Anterior cingulate cortex (tissue), 58 donors: ENCODE measurements around the gene HEG1.

Experiments
- DNase-seq, 58 donors: peaks; one replicate each; lab custom pipeline; 2025; lab: John Stamatoyannopoulos, UW

The HEG1 gene

GRCh38 chr3:125050488-125051090 lies 5.2 kb downstream of the HEG1 start:
- no peak for DNase-seq

GRCh38 chr3:125048282-125048681 lies 7.5 kb downstream of the HEG1 start:
- no peak for DNase-seq

- DNase-seq: no peak
Observed at GRCh38 chr3:125045965-125046364, 9.8 kb downstream of the HEG1 start.

GRCh38 chr3:125045194-125045593 lies 10.6 kb downstream of the HEG1 start:
- no peak for DNase-seq

- DNase-seq: no peak
Observed at GRCh38 chr3:125043599-125044151, 12.1 kb downstream of the HEG1 start.

GRCh38 chr3:125042725-125043406 lies 12.9 kb downstream of the HEG1 start:
- peak in 2 of 58 donors; percentile 38 to 45 for DNase-seq

GRCh38 chr3:125039131-125040100 lies 16.4 kb downstream of the HEG1 start:
- peak in 32 of 58 donors; percentile 16 to 63 (median 30) for DNase-seq

- DNase-seq: no peak
Observed at GRCh38 chr3:125037498-125038150, 18.2 kb downstream of the HEG1 start.

GRCh38 chr3:125035217-125035616 lies 20.6 kb downstream of the HEG1 start:
- no peak for DNase-seq

GRCh38 chr3:125033616-125034015 lies 22.2 kb downstream of the HEG1 start:
- DNase-seq: no peak

- DNase-seq: no peak
Observed at GRCh38 chr3:125033135-125033534, 22.7 kb downstream of the HEG1 start.

GRCh38 chr3:125032683-125033082 lies 23.1 kb downstream of the HEG1 start:
- DNase-seq: no peak

- no peak for DNase-seq
Observed at GRCh38 chr3:125032100-125032643, 23.6 kb downstream of the HEG1 start.

GRCh38 chr3:125031544-125031943 lies 24.3 kb downstream of the HEG1 start:
- no peak for DNase-seq

GRCh38 chr3:125028657-125029056 lies 27.1 kb downstream of the HEG1 start:
- no peak for DNase-seq

GRCh38 chr3:125025642-125026041 lies 30.2 kb downstream of the HEG1 start:
- DNase-seq: no peak

- DNase-seq: peak in 2 of 58 donors; percentile 4 to 6
Observed at GRCh38 chr3:125024817-125025216, 31.0 kb downstream of the HEG1 start.

GRCh38 chr3:125023833-125024555 lies 31.8 kb downstream of the HEG1 start:
- no peak for DNase-seq

GRCh38 chr3:125022206-125022605 lies 33.6 kb downstream of the HEG1 start:
- no peak for DNase-seq
